H54 (cell line): Measurements from ENCODE around the gene SUMF1.

Experiments
- DNase-seq: peaks from one replicate; pipeline ENCODE4 v3.0.0; 2011; ENCODE audit warnings: low spot score, mixed read lengths; ENCODE audit not compliant: insufficient read length
- FAIRE-seq: peaks from 3 replicates; lab custom pipeline; 2011; peaks lifted over from hg19 to GRCh38; lab: Jason Lieb, UNC
- POLR2A ChIP-seq: IDR thresholded peaks from 2 replicates; pipeline ENCODE4 v1.6.1; 2011; ENCODE audit warnings: low read depth, mild to moderate bottlenecking, low read length

SUMF1 gene

DNA sequence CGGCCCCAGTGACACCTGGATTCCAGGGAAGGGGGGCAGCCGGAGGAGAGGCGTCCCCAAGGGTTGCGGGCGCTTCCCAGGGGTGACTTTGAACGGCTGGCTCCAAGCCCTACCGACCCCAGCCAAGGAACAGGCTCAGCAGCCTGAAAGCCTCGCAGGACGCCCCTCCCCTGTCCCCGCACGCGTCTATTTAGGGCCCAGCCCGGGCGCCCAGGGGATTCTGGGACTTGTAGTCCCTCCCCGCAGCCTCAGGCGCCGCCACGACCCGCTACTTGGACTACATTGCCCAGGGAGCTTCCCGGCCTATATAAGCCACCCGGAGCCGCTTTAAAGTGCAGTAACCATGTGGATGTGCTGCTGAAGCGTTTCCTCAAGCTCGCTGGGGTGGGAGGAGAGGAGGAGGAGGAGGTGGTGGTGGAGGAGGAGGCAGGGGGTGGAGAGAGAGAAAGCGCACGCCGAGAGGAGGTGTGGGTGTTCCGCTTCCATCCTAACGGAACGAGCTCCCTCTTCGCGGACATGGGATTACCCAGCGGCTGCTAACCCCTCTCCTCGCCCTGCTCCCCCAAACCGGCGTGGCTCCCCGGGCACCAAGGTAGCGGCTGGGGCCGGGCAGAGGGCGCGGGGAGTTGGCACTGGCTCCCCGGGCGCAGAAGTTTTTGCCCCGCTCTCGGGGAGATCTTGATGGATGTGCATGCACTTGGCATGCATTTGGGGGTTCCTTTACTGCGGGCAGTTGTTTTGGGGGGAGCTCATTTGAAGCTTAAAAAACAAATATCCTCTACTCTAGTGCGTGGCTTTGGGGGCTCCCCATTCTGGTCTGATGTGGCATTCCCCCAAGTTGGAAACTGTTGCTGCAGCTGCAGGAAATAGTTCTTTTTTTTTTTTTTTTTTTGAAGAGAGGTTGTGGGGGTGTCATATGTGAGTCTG, 26.2 kb upstream of the SUMF1 start, which contains the start of gene ITPR1:
Gene ITPR1 (plus strand): TSS at position 335 of the 927 bp plus-strand sequence. CDS start 23,144 bp downstream, outside the sequence.
- TF ChIP-seq POLR2A = peak; percentile 94
- DNase-seq = peak; percentile 82
- peak; percentile 95 for FAIRE-seq

- DNase-seq (peak; percentile 58), FAIRE-seq (peak; percentile 83)
- TF ChIP-seq POLR2A = no peak
Measured at GRCh38 chr3:4492208-4493013, 25.3 kb upstream of the SUMF1 start.

DNA sequence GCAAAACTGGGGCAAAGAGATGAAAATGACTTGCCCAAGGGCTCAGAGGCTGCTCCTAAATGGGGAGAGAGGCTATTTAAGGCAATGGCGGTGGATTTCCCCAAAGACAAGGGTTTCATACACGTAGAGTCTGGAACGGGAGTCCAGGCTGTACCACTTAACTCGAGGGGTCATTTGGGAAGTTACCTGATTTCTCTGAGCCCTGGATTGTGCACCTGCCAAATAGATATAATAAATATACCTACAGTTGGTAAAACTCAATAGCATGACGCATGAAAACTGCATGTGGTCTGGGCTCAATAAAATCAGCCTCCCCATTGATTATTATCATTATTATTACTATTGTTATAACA, 24.8 kb upstream of the SUMF1 start:
- no peak for TF ChIP-seq POLR2A
- FAIRE-seq = no peak
- DNase-seq = no peak

DNA sequence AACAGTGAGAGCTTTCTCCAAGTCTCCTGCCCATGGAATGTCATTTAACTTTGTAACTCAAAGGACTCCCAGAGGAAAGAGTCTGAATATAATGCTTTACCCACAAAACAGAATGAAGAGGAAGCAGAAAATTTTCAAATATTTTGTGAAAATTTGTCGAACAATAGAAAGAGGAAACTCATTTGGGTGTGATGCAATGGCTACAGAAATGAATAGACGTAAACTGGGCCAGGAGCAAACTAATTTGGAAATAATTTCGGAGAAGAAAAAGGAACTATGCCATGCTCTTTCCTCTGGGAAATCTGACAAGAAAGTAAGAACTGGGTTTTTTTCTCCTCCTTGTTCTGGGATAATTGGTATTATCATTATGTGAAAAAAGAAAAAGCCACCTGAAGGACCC, 11.2 kb upstream of the SUMF1 start:
- no peak for TF ChIP-seq POLR2A
- FAIRE-seq = no peak
- no peak for DNase-seq

DNA sequence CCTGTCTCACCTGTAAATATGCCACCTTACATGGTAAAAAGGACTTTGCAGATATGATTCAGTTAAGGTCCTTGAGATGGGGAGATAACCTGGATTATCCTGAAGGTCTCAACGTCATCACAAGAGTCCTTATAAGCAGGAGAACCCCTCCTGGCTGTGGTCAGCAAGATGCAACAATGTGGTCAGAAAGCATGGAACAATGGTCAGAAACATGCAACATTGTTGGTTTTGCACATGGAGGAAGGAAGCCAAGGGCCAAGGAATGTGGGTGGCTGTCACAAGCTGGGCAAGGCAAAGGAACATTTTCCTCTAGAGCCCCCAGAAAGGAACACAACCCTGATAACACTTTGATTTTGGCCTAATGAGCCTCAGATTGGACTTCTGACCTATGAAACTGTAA, 9.4 kb upstream of the SUMF1 start:
- TF ChIP-seq POLR2A = no peak
- DNase-seq = no peak
- FAIRE-seq = no peak

GRCh38 chr3:4475804-4476203, 8.7 kb upstream of the SUMF1 start:
- DNase-seq = no peak
- no peak for TF ChIP-seq POLR2A
- FAIRE-seq = no peak

DNA sequence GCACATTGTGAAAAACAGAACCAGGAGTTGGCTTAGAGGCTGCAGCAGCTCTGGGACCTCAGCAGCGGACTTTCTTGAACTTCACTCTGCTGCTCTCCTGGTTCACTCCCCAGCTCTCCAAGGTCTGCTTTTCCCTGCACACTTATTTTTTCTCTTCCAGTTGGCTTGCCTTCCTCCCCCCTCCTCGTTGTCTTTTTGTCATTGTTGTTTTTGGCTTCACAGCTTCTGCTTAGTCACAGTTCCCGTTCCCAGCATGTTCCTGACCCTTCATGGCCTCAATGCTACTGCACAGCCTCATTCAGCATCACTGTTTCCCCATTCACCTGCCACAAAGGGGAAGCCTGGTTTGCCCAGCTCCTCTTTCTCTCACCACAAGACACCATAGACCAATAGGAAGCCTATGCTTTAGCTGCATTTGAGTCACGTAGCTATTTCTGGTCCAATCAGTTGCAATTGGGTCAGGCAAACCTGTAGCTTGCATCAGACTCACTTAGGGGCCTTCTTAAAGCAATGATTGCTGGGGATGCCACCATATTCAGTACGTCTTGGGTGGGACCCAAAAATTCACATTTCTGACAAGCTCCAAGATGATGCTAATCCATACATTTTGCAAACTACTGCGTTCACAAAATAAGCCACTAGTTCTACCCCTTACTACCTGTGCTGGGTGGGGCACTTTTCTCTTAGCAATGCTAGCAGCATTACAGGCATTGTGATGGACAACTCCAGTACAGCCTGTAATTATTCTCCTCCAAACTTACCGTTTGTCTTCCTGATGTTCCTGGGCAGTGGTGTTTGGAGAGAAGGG, 7.8 kb upstream of the SUMF1 start:
- DNase-seq (peak; percentile 63), FAIRE-seq (peak; percentile 98)
- TF ChIP-seq POLR2A = no peak

GRCh38 chr3:4472766-4473165, 5.7 kb upstream of the SUMF1 start:
- FAIRE-seq = no peak
- no peak for DNase-seq
- TF ChIP-seq POLR2A = no peak

- no peak for DNase-seq
Measured at GRCh38 chr3:4472312-4472711, 5.2 kb upstream of the SUMF1 start.

GRCh38 chr3:4471907-4472306, 4.8 kb upstream of the SUMF1 start:
- no peak for TF ChIP-seq POLR2A
- DNase-seq (no peak), FAIRE-seq (no peak)

More at GRCh38 chr3:4472312-4472711, 5.2 kb upstream of the SUMF1 start:
- TF ChIP-seq POLR2A = no peak
- FAIRE-seq = no peak

GRCh38 chr3:4467522-4467867, 426 bp upstream of the SUMF1 start:
- TF ChIP-seq POLR2A = no peak
- FAIRE-seq = no peak
- DNase-seq = no peak

- no peak for TF ChIP-seq POLR2A
- FAIRE-seq = no peak
Measured at GRCh38 chr3:4464576-4464975, 2.5 kb downstream of the SUMF1 start.

GRCh38 chr3:4462369-4463040, 4.6 kb downstream of the SUMF1 start:
- no peak for DNase-seq
- TF ChIP-seq POLR2A = no peak
- FAIRE-seq = no peak

More at GRCh38 chr3:4464576-4464975, 2.5 kb downstream of the SUMF1 start:
- DNase-seq = no peak
